HEK293 (cell line): Measurements from ENCODE around the gene TGIF1.

Source experiments
- IKZF3 ChIP-seq: fragments of 450-650 bp; IDR thresholded peaks from 2 replicates; pipeline ENCODE4 v1.5.0; 2018; ENCODE audit warnings: missing biosample characterization, mild to moderate bottlenecking, missing genetic modification characterization, moderate library complexity
- KLF1 ChIP-seq: fragments of 450-650 bp; formaldehyde crosslinking; IDR thresholded peaks from 2 replicates; pipeline ENCODE4 v1.5.1; 2016; ENCODE audit warnings: missing biosample characterization, missing genetic modification characterization
- KLF10 ChIP-seq: fragments of 450-650 bp; IDR thresholded peaks from 2 replicates; pipeline ENCODE4 v1.5.1; 2018; ENCODE audit warnings: missing biosample characterization, mild to moderate bottlenecking, missing genetic modification characterization
- MYNN ChIP-seq: fragments of 450-650 bp; formaldehyde crosslinking; IDR thresholded peaks from 2 replicates; pipeline ENCODE4 v1.5.1; 2016; ENCODE audit warnings: missing biosample characterization, missing genetic modification characterization, borderline replicate concordance
- MZF1 ChIP-seq: fragments of 450-650 bp; formaldehyde crosslinking; IDR thresholded peaks from 2 replicates; pipeline ENCODE4 v1.5.1; 2017; ENCODE audit warnings: missing biosample characterization, missing genetic modification characterization, borderline replicate concordance
- RBAK ChIP-seq: fragments of 450-650 bp; formaldehyde crosslinking; IDR thresholded peaks from 2 replicates; pipeline ENCODE4 v1.5.1; 2016; ENCODE audit warnings: missing biosample characterization, missing genetic modification characterization
- TCF7L2 ChIP-seq: IDR thresholded peaks from 2 replicates; pipeline ENCODE4 v1.6.1; 2011; ENCODE audit warnings: low read depth, mild to moderate bottlenecking, inconsistent platforms, low read length, moderate library complexity, borderline replicate concordance
- ZBTB1 ChIP-seq: fragments of 450-650 bp; formaldehyde crosslinking; IDR thresholded peaks from 2 replicates; pipeline ENCODE4 v1.5.1; 2016; ENCODE audit warnings: missing biosample characterization, missing genetic modification characterization
- ZFP69B ChIP-seq: fragments of 450-650 bp; formaldehyde crosslinking; IDR thresholded peaks from 2 replicates; pipeline ENCODE4 v1.5.1; 2016; ENCODE audit warnings: missing biosample characterization, missing genetic modification characterization
- ZNF157 ChIP-seq: fragments of 450-650 bp; formaldehyde crosslinking; IDR thresholded peaks from 2 replicates; pipeline ENCODE4 v1.5.1; 2016; ENCODE audit warnings: missing biosample characterization, missing genetic modification characterization
- ZNF214 ChIP-seq: fragments of 450-650 bp; formaldehyde crosslinking; IDR thresholded peaks from 2 replicates; pipeline ENCODE4 v1.5.1; 2017; ENCODE audit warnings: missing biosample characterization, mild to moderate bottlenecking, missing genetic modification characterization, borderline replicate concordance
- ZNF311 ChIP-seq: fragments of 450-650 bp; formaldehyde crosslinking; IDR thresholded peaks from 2 replicates; pipeline ENCODE4 v1.5.1; 2017; ENCODE audit warnings: missing biosample characterization, missing genetic modification characterization, borderline replicate concordance
- ZNF366 ChIP-seq: fragments of 450-650 bp; formaldehyde crosslinking; conservative IDR thresholded peaks from 2 replicates; pipeline ENCODE4 v1.5.1; 2016; ENCODE audit warnings: missing biosample characterization, missing genetic modification characterization
- ZNF548 ChIP-seq: fragments of 450-650 bp; formaldehyde crosslinking; IDR thresholded peaks from 2 replicates; pipeline ENCODE4 v1.5.1; 2016; ENCODE audit warnings: missing biosample characterization, missing genetic modification characterization
- ZNF664 ChIP-seq: fragments of 450-650 bp; formaldehyde crosslinking; IDR thresholded peaks from 2 replicates; pipeline ENCODE4 v1.5.1; 2016; ENCODE audit warnings: missing biosample characterization, missing genetic modification characterization
- ZNF791 ChIP-seq: fragments of 450-650 bp; formaldehyde crosslinking; IDR thresholded peaks from 2 replicates; pipeline ENCODE4 v1.5.1; 2016; ENCODE audit warnings: missing biosample characterization, missing genetic modification characterization
- ZNF837 ChIP-seq: fragments of 450-650 bp; formaldehyde crosslinking; IDR thresholded peaks from 2 replicates; pipeline ENCODE4 v1.5.1; 2016; ENCODE audit warnings: missing biosample characterization, missing genetic modification characterization
- ZSCAN16 ChIP-seq: fragments of 450-650 bp; formaldehyde crosslinking; IDR thresholded peaks from 2 replicates; pipeline ENCODE4 v1.5.1; 2016; ENCODE audit warnings: missing biosample characterization, missing genetic modification characterization
- TF ChIP-seq, protein P1 (sequence below): fragments of 450-650 bp; formaldehyde crosslinking; IDR thresholded peaks from 2 replicates; pipeline ENCODE4 v1.5.1; 2016; ENCODE audit warnings: missing biosample characterization, missing genetic modification characterization
- TF ChIP-seq, protein P2 (sequence below): fragments of 450-650 bp; formaldehyde crosslinking; IDR thresholded peaks from 2 replicates; pipeline ENCODE4 v1.5.1; 2017; ENCODE audit warnings: missing biosample characterization, missing genetic modification characterization
- TF ChIP-seq, protein P3 (sequence below): fragments of 450-650 bp; formaldehyde crosslinking; IDR thresholded peaks from 2 replicates; pipeline ENCODE4 v1.5.1; 2016; ENCODE audit warnings: missing biosample characterization, missing genetic modification characterization
- TF ChIP-seq, protein P4 (sequence below): fragments of 450-650 bp; formaldehyde crosslinking; IDR thresholded peaks from 2 replicates; pipeline ENCODE4 v1.5.1; 2016; ENCODE audit warnings: missing biosample characterization, missing genetic modification characterization
- TF ChIP-seq, protein P5 (sequence below): fragments of 450-650 bp; formaldehyde crosslinking; IDR thresholded peaks from 2 replicates; pipeline ENCODE4 v1.5.0; 2017; ENCODE audit warnings: missing biosample characterization, missing genetic modification characterization, borderline replicate concordance
- TF ChIP-seq, protein P6 (sequence below): fragments of 450-650 bp; formaldehyde crosslinking; IDR thresholded peaks from 2 replicates; pipeline ENCODE4 v1.5.1; 2016; ENCODE audit warnings: missing biosample characterization, missing genetic modification characterization
- TF ChIP-seq, protein P7 (sequence below): fragments of 450-650 bp; formaldehyde crosslinking; IDR thresholded peaks from 2 replicates; pipeline ENCODE4 v1.5.1; 2016; ENCODE audit warnings: missing biosample characterization, missing genetic modification characterization

The TGIF1 gene

DNA sequence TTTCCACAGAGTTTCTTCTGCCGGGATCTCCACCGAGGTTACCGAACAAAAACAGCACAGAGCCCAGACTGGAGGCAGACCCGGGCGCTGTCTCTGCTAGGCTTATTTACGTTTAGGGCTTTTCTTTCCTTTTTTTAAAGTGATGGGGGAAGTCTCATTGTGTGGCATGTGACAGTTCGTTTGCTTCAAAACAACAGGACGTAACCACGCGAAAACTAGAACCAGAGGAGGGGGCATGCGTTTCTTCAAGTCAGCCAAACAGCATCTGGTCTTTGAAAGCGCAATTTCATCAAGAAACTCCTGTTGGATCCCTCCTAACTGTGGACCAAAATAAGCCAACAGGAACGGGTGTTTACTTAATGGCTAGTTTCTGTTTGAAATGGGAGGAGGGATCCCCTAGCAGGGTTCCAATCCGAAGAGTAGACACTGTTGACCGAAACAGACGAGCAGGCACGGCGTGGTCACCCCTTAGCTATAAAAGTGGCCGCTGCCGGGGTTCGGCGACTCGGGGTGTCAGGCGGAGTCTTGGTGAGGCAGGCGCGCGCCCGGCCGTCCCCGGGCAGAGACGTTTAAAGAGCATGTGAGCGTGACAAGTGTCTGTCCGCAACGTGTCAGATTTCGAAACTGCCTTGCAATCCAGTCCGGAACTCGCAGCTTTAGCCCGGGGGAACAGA lies 997 bp upstream of the TGIF1 start (continued):
- TF ChIP-seq RBAK (tag by site-specific recombination) (no peak), KLF1 (tag by site-specific recombination) (no peak), IKZF3 (tag by site-specific recombination) (no peak), ZNF548 (tag by site-specific recombination) (no peak), ZNF664 (no peak), ZNF791 (tag by site-specific recombination) (no peak), ZNF311 (tag by site-specific recombination) (no peak), MZF1 (no peak; the same call in 1 of the 2 replicates), ZFP69B (tag by site-specific recombination) (no peak), ZSCAN16 (tag by site-specific recombination) (no peak), KLF10 (tag by site-specific recombination) (no peak; the same call in 1 of the 2 replicates), MYNN (tag by site-specific recombination) (no peak), ZBTB1 (tag by site-specific recombination) (no peak), ZNF837 (tag by site-specific recombination) (no peak), TCF7L2 (no peak), ZNF366 (no peak), ZNF157 (no peak), ZNF214 (tag by site-specific recombination) (no peak)
- TF ChIP-seq, protein P1, sequence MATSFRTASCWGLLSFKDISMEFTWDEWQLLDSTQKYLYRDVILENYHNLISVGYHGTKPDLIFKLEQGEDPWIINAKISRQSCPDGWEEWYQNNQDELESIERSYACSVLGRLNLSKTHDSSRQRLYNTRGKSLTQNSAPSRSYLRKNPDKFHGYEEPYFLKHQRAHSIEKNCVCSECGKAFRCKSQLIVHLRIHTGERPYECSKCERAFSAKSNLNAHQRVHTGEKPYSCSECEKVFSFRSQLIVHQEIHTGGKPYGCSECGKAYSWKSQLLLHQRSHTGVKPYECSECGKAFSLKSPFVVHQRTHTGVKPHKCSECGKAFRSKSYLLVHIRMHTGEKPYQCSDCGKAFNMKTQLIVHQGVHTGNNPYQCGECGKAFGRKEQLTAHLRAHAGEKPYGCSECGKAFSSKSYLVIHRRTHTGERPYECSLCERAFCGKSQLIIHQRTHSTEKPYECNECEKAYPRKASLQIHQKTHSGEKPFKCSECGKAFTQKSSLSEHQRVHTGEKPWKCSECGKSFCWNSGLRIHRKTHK (tag by site-specific recombination) = no peak
- TF ChIP-seq, protein P2, sequence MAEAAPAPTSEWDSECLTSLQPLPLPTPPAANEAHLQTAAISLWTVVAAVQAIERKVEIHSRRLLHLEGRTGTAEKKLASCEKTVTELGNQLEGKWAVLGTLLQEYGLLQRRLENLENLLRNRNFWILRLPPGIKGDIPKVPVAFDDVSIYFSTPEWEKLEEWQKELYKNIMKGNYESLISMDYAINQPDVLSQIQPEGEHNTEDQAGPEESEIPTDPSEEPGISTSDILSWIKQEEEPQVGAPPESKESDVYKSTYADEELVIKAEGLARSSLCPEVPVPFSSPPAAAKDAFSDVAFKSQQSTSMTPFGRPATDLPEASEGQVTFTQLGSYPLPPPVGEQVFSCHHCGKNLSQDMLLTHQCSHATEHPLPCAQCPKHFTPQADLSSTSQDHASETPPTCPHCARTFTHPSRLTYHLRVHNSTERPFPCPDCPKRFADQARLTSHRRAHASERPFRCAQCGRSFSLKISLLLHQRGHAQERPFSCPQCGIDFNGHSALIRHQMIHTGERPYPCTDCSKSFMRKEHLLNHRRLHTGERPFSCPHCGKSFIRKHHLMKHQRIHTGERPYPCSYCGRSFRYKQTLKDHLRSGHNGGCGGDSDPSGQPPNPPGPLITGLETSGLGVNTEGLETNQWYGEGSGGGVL (tag by site-specific recombination) = peak; percentile 25; the same call in 1 of the 2 replicates
- TF ChIP-seq, protein P3, sequence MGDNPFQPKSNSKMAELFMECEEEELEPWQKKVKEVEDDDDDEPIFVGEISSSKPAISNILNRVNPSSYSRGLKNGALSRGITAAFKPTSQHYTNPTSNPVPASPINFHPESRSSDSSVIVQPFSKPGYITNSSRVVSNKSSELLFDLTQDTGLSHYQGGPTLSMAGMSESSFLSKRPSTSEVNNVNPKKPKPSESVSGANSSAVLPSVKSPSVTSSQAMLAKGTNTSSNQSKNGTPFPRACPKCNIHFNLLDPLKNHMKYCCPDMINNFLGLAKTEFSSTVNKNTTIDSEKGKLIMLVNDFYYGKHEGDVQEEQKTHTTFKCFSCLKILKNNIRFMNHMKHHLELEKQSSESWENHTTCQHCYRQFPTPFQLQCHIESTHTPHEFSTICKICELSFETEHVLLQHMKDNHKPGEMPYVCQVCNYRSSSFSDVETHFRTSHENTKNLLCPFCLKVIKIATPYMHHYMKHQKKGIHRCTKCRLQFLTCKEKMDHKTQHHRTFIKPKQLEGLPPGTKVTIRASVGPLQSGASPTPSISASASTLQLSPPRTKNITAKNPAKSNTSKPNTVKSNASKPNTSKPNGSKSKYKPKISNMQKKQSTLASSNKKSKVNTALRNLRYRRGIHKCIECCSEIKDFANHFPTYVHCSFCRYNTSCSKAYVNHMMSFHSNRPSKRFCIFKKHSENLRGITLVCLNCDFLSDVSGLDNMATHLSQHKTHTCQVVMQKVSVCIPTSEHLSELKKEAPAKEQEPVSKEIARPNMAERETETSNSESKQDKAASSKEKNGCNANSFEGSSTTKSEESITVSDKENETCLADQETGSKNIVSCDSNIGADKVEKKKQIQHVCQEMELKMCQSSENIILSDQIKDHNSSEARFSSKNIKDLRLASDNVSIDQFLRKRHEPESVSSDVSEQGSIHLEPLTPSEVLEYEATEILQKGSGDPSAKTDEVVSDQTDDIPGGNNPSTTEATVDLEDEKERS (tag by site-specific recombination) = no peak
- TF ChIP-seq, protein P4, sequence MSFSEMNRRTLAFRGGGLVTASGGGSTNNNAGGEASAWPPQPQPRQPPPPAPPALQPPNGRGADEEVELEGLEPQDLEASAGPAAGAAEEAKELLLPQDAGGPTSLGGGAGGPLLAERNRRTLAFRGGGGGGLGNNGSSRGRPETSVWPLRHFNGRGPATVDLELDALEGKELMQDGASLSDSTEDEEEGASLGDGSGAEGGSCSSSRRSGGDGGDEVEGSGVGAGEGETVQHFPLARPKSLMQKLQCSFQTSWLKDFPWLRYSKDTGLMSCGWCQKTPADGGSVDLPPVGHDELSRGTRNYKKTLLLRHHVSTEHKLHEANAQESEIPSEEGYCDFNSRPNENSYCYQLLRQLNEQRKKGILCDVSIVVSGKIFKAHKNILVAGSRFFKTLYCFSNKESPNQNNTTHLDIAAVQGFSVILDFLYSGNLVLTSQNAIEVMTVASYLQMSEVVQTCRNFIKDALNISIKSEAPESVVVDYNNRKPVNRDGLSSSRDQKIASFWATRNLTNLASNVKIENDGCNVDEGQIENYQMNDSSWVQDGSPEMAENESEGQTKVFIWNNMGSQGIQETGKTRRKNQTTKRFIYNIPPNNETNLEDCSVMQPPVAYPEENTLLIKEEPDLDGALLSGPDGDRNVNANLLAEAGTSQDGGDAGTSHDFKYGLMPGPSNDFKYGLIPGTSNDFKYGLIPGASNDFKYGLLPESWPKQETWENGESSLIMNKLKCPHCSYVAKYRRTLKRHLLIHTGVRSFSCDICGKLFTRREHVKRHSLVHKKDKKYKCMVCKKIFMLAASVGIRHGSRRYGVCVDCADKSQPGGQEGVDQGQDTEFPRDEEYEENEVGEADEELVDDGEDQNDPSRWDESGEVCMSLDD (tag by site-specific recombination) = peak; percentile 74
- TF ChIP-seq, protein P5, sequence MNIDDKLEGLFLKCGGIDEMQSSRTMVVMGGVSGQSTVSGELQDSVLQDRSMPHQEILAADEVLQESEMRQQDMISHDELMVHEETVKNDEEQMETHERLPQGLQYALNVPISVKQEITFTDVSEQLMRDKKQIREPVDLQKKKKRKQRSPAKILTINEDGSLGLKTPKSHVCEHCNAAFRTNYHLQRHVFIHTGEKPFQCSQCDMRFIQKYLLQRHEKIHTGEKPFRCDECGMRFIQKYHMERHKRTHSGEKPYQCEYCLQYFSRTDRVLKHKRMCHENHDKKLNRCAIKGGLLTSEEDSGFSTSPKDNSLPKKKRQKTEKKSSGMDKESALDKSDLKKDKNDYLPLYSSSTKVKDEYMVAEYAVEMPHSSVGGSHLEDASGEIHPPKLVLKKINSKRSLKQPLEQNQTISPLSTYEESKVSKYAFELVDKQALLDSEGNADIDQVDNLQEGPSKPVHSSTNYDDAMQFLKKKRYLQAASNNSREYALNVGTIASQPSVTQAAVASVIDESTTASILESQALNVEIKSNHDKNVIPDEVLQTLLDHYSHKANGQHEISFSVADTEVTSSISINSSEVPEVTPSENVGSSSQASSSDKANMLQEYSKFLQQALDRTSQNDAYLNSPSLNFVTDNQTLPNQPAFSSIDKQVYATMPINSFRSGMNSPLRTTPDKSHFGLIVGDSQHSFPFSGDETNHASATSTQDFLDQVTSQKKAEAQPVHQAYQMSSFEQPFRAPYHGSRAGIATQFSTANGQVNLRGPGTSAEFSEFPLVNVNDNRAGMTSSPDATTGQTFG (tag by site-specific recombination) = no peak
- TF ChIP-seq, protein P6, sequence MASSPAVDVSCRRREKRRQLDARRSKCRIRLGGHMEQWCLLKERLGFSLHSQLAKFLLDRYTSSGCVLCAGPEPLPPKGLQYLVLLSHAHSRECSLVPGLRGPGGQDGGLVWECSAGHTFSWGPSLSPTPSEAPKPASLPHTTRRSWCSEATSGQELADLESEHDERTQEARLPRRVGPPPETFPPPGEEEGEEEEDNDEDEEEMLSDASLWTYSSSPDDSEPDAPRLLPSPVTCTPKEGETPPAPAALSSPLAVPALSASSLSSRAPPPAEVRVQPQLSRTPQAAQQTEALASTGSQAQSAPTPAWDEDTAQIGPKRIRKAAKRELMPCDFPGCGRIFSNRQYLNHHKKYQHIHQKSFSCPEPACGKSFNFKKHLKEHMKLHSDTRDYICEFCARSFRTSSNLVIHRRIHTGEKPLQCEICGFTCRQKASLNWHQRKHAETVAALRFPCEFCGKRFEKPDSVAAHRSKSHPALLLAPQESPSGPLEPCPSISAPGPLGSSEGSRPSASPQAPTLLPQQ (tag by site-specific recombination) = peak; percentile 58
- TF ChIP-seq, protein P7, sequence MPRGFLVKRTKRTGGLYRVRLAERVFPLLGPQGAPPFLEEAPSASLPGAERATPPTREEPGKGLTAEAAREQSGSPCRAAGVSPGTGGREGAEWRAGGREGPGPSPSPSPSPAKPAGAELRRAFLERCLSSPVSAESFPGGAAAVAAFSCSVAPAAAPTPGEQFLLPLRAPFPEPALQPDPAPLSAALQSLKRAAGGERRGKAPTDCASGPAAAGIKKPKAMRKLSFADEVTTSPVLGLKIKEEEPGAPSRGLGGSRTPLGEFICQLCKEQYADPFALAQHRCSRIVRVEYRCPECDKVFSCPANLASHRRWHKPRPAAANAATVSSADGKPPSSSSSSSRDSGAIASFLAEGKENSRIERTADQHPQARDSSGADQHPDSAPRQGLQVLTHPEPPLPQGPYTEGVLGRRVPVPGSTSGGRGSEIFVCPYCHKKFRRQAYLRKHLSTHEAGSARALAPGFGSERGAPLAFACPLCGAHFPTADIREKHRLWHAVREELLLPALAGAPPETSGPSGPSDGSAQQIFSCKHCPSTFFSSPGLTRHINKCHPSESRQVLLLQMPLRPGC (tag by site-specific recombination) = no peak
